Loucy (cell line): ENCODE data around the gene PCBP3.

Source experiments
- EZH2phosphoT487 ChIP-seq: fragments of 200-600 bp; IDR thresholded peaks from 2 replicates; pipeline ENCODE4 v1.6.1; 2018; ENCODE audit warnings: antibody characterized with exemption, mild to moderate bottlenecking, moderate library complexity, borderline replicate concordance
- TF ChIP-seq, protein P1 (sequence below): fragments of 200-600 bp; sonication (generic); conservative IDR thresholded peaks from 2 replicates; pipeline ENCODE4 v1.5.1; 2014; ENCODE audit warnings: mild to moderate bottlenecking, antibody characterized with exemption, low read length

DNA sequence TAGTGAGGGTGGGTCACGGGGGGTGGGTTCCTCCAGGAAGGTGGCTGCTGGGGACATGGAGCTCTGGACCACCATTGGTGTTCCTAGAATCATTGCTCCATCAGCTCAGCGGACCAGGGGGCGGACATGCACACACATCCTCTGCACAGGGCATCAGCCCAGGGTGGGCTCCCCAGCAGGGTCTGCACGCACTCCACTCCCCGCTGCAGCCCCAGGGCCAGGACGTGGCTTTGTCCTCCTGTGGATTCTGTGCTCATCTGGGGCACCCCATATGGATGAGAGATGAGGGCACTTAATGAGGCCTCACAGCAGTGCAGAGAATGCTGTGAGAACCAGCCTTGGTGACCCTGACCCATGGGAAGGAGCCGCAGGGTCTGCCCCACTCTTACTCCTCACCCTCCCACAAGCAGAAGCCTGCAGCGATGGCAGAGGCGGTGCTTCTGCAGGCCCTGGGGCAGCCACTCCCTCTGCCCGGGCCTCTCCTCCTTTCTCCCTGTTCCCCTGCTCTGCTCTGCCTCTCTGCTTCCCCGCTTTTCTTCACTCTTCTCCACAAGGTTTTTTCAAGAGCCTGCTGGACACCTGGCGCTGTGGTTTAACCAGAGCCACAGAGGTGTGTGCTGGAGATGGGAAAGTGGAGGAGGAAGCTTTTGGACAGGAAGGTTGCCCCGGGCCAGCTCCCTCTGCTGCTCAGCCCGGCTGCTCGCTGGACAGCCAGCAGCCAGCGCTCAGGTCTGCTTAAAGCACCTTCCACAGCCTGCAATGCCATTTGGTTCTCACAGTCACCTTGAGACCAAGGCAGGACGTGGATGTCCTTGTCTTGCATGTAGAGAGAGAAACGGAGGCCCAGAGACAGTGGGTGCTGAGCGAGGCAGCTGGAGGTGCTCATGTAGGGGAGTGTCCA lies 26.3 kb upstream of the PCBP3 start:
- TF ChIP-seq, protein P1, sequence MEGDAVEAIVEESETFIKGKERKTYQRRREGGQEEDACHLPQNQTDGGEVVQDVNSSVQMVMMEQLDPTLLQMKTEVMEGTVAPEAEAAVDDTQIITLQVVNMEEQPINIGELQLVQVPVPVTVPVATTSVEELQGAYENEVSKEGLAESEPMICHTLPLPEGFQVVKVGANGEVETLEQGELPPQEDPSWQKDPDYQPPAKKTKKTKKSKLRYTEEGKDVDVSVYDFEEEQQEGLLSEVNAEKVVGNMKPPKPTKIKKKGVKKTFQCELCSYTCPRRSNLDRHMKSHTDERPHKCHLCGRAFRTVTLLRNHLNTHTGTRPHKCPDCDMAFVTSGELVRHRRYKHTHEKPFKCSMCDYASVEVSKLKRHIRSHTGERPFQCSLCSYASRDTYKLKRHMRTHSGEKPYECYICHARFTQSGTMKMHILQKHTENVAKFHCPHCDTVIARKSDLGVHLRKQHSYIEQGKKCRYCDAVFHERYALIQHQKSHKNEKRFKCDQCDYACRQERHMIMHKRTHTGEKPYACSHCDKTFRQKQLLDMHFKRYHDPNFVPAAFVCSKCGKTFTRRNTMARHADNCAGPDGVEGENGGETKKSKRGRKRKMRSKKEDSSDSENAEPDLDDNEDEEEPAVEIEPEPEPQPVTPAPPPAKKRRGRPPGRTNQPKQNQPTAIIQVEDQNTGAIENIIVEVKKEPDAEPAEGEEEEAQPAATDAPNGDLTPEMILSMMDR = no peak
- TF ChIP-seq EZH2phosphoT487 = no peak
